ENCODE results near the gene MEF2C. TPM values are rescaled to one million over a fixed set of nuclear protein-coding genes. Genes with fewer than 3 reads are reported as not detected.

The MEF2C gene
- polyA plus RNA-seq, 1 donor = 42.4 TPM

GRCh38 chr5:88889189-88890069 is 6.4 kb upstream of the MEF2C start:
- peak; percentile 44 for DNase-seq

DNA sequence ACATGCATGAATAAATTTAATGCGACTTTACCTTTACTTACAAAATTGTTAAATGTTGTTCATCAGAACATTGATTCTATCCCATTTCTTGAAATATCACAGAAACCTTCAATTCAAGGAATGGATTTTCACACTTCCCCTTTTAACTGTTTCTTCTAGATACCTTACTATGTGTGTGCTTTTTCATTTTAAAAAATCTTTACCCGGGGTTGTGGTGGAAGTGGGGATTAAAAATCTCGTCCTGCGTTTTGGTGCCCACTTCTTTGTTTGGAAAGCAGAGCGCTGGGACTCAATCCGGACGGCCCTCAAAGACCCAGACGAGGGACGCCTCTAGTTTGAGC is 5.8 kb upstream of the MEF2C start:
- no peak for DNase-seq

- DNase-seq = no peak
These were observed 5.3 kb upstream of the MEF2C start for GRCh38 chr5:88888291-88888690.

GRCh38 chr5:88887342-88887741 is 4.4 kb upstream of the MEF2C start:
- DNase-seq = no peak

DNA sequence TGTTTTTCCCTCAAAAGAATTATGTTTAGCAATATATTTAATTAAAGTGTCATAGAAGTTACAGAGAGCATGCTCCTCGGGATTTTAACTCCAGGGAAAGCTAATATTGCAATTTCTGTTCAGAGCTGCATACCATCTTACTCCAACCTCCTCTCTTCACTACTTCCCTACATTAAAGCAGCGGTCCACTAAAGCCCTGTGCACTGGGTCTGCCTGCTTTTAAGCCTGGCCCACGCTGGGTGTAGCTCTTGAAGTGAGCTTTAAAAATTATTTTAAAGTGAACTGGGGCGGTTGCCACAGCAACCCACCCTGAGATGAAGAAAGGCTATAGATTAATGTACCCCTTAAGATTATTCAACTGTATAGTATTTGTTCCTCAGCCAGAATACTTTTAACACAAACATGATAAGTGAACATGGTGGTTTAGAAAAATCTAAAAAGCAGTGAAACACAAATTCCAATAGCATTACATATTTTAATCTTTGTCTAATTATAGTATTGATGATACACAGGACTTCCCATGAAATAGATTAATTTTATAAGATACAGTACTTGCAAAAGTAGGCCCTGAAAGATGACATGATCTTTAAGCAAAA is 3.9 kb upstream of the MEF2C start:
- no peak for DNase-seq

- no peak for DNase-seq
These were observed 3.3 kb upstream of the MEF2C start for GRCh38 chr5:88886252-88886651.

DNA sequence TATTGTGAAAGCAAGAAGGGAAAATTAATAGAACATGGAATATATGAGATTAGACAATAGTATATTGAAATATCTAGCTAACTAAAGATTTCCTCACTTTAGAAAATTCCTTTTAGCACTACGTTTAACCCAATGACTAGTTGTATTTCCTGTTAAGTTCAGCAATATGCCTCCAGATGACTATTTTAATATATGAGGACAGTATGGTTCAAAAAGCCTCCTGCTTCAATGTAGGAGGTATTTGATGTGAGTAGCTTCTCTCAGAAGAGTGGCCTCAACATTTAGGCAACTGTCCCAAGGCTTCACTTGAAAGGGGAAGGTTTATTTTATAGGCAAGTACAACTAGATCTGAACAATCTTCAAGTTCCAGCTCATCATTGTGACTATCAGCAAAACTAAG is 2.0 kb upstream of the MEF2C start:
- no peak for DNase-seq

DNA sequence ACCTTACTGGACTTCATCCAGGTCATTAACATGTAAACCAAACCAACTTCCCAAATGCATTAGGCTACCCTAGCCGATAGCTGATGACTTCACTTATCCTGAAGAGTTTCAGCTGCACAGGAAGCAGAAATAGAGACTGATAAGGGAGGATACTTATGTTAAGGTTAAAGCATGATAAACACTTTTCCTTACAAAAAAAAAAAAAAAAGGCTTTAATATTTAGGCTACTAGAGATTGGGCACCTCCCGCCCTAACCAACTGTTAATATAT is 1.6 kb upstream of the MEF2C start:
- no peak for DNase-seq

DNA sequence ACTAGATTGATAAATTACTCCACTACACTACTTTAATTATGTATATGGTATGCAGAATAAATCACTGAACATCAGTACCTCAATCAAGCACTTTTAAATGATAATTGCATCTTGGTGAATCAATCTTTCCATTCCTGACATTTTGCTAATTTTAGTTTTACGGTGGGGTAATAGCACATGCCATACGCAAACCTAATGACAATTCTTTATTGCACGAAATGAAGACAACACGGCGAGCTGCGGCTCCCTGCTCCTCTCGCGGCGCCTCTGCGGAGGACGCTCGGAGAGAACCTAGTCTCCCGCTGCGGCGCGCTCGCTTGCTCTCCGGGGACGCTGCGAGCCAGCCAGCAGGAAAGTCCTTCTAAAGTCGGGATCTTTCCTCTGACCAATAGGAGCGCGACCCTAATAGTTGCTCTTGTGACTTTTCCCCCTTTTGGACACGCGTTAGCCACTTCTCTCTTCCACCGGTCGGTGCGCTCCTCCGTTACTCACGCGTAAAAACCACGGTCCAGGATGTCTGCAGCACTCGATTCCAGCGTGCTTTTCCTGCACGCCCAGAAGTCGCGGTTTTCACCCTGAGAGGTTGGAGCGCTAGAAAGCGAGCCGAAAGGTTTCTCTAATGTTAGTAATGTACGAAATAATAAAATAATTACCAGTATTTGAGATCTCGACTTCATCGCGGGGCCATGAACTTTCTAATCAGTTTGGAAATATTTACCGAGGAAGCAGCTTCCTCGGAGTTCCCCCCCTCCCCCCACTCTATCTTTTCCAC is 1.0 kb upstream of the MEF2C start:
- DNase-seq = peak; percentile 47

- DNase-seq = peak; percentile 37
These were observed 527 bp downstream of the MEF2C start for GRCh38 chr5:88882276-88883038.

- DNase-seq = no peak
These were observed 1.4 kb downstream of the MEF2C start for GRCh38 chr5:88881571-88881971.

DNA sequence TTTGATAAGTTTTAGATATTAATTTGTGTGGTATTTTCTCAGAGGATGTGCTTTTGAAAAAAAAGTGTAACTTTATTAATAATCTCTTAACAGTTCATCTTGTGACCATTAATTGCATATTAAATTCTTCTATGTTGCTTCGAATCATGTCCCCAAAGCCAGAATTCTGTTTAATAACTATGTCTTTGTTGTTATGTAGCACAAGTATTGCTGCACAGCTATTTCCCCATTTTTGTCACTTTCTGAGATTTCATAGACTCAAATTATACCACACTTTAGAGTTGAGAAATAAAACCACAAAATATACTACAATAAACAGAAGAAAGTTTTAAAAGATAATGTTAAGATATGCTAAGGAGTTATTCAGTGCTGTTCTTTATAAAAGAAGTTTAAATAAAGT is 2.8 kb downstream of the MEF2C start:
- no peak for DNase-seq

DNA sequence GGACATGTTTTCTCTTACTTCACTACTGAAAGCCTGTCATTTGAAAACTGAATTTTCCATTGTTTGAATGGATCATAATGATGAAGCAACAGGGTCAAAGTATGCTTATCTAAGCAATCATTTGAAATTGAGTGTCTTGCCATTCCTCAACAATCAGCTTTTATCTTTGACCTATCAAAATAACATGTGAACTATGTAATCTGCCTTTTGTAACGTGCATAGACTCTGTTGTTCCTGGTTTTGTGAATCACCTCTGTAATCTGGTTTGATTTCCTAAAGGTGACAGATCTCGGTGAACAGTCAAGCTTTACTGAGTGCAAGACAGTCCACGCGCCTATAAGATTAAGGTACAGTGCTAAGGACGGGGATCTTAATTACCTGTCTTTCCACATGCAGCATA is 3.3 kb downstream of the MEF2C start:
- DNase-seq = no peak

- DNase-seq = no peak
These were observed 4.0 kb downstream of the MEF2C start for GRCh38 chr5:88878976-88879375.

- DNase-seq = no peak
These were observed 5.2 kb downstream of the MEF2C start for GRCh38 chr5:88877826-88878225.

DNA sequence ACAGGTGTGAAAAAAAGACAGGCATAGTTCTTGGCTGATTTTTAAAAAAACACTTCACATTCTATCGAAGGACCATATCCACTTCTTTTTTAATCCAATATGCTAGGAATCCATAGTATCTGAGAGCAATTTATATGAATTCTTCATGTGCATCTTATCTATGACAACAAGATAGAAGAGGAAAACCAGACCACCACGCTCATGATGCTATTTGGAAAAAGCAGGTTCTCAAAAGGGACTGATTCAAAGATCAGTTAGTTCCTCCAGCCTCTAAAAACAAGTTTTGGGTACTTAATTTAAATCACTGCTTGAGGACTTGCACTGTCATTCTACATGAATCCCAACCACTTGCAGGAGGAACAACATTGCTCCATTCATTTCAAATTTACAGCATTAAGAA is 6.3 kb downstream of the MEF2C start:
- DNase-seq = no peak

DNA sequence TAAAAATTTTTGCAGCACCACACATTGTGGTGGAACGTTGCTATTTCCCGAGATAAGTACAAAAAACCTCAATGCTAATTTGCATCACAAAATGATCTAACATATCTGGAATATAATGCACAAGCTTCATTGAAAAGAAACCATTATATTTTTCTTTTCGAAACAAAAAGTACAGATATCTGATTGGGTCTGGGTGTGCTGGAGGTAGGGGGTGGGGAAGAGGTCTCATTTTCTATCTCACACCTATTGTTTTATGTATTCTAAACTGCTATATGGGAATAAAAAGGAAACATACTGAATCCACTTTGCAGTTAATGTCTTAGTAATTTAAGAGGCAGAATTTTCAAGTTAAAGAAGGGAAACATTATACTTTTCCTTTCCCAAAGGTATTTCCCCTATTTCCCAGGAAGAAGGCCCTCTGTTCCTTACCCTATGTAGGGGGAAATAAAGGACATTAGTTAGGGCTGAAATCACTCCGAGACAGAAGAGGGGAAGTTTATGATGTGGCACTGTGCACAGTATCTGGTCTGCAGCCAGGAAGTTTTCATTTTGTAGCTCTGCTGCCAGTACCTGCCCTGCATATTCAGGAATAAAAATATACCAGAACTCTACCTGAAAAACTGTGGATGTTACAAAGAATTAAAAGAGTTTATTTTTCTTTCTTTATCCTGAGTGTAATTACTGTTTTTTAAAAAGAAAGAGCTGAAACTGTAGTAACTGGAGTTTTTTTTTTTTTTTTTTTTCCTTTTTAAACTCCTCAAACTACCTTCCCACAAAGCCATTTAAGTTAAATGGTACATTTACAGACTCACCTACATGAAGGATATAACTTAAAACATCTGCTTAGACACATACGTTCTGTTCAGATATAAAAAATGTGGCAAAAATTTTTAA is 7.4 kb downstream of the MEF2C start:
- no peak for DNase-seq

DNA sequence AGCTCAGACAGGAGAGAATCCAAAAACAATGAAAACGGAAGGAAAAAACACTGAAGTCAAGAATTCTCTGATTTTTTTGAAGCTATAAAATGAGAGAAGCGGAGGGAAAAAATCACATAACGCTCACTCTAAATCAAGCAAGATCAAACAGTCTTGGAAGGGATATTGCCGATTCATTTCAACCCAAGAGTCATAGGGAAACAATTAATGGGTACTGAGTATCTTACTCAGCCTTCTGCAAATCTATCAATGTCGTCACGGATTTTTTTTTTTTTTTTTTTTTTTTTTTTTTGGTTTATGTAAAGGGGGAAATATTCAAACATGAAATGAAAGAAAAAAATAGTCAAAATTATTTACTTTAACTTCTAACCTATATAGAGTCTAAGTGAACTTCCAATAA is 9.5 kb downstream of the MEF2C start:
- no peak for DNase-seq

- DNase-seq = no peak
These were observed 10.0 kb downstream of the MEF2C start for GRCh38 chr5:88872971-88873370.

DNA sequence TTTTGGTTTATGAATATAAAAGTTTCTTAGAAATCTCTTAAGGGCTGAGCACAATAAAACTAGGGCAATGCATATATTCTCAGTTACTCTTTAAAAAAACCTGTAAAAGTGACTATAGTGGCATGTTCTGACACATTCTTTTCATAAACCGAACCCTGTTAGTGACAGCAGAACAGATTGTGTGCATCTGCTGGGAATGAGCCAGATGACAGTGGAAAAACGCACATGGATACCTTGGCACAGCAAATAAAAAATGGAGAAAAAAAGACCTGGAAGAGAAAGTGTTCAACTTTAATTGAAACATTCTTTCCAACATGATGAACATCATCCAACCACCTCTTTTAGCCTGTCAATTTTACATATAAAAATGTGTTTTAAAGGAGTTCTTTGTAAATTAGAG is 12.7 kb downstream of the MEF2C start:
- no peak for DNase-seq

DNA sequence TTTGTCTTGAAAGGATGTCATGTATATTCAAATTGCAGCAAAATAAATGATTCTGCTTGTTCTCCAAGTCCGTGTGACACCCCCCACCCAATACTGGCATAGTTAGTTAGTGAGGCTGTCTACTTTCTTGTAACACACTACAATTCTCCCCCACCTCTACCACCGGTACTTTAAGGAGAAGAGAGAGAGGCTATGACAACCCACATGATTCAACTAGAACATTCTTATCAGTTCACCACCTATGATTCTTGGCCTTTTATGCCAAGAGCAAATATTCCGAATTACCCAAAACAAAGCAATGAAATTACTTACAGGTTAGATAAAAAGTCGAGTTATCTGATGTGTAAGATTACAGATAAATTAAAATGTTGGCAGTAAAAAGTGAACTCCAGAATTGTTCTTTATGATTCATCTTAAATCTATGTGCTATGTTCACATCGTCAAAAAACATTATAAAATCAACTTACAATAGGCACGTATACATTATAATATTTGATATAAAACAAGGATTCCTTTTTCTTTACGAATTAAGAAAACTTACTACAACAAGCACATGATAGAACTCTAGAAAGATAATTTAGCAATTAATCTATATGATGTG is 14.4 kb downstream of the MEF2C start:
- DNase-seq = no peak

All from left kidney (tissue), 2 donors.